A172 (cell line): Measurements from ENCODE around the gene CNOT4. TPM values are rescaled to one million over a fixed set of nuclear protein-coding genes. Genes with fewer than 3 reads are reported as not detected.
"Not testable (repeated sequence)": the region's sequence is repeated elsewhere in the genome, so short reads cannot be mapped to it uniquely, and the experiment has no call there.

Source experiments
- DNase-seq: peaks from one replicate; pipeline ENCODE4 v3.0.0-alpha.2; 2015; ENCODE audit warnings: low spot score
- total RNA-seq: library from RNA; depleted of rRNA; stranded (reverse); fragments of >200 nt; shearing (Covaris generic); gene quantifications from 2 replicates; pipeline ENCODE4 v1.2.3, GENCODE V29; 2014

CNOT4 gene
- total RNA-seq, 1 experiment from 2014 or later: 6.8 TPM

DNA sequence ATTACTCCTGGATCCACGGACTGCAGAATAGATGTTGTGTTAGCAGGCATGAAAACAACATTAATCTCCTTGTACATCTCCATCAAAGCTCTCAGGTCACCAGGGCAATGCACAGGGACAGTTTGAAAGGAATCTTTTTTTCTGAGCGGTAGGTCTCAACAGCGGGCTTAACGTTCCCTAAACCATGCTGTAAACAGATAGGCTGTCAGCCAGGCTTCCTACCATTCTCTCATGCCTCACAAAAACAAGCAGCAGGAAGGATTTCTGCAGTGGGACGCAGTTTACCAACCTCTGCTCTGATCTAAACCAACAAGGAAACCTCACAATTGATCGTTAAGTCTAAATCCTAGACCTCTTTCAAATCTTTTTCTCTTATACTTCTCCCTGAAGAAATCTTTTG is 50.8 kb downstream of the CNOT4 start:
- DNase-seq: no peak

DNA sequence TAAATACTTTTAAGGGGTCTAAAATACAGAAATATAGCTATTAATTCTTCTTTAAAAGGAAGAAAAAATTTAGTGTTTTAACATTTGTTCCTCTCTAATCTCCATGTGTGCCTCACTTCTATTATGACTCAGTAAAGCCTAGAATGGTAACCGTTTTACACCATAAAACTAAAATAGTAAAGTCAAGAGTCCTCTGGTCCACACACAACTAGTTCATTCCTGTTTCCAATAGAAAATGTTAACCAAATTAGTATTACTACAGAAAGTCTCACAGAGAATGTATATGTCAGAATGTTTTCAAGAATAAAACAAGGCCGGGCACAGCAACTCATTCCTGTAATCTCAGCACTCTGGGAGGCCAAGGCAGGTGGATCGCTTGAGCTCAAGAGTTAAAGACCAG is 55.8 kb downstream of the CNOT4 start:
- DNase-seq: no peak

DNA sequence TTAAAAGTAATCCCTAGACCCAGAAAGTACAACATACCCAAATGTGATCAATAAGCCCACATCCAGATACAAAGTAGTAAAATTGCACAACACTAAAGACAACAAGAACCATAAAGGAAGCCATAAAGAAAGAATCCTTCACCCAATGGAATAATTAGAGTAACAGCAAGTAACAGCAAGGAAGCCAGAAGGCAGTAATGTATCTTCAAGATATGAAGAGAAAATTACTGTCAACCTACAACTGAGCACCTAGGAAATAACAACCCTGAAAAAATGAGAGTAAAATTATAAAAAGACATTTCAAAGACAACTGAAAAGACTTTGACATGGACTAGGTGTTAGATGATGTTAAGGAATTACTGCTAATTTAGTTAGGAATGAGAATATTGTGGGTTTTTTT is 60.5 kb downstream of the CNOT4 start:
- no peak for DNase-seq

DNA sequence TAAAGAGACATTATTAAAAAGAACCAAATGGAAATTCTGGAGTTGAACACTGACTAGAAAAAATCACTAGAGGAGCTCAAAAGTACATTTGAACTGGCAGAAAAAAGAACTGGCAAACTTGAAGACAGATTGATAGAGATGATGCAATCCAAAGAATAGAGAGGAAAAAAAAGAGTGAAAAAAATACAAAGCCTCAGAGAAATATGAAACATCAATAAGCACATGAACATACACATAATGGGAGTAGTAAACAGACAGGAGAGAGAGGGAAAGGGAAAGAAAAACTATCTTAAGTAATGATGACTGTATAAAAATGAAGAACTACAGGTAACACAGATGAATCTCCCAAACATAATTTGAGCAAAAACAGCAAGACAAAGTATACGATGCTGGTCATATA is 61.1 kb downstream of the CNOT4 start:
- no peak for DNase-seq

DNA sequence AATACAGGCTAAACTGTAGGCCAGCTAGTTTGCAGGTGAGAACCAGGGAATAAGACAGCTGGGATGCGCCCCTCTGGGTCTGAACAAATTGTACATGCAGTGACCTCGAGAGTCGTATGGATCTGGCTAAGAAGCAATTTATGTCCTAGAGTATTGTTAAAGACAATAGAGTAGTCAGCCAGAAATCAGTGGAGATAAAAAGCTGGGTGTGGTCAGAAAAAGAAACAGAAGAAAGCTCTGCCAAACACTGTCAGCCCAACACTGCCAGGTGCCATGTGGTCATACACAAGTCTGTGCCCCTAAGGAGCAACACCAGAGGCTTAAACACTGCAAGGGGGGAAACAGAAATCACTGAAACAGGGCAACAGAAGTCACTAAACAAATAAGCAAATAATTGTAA is 62.2 kb downstream of the CNOT4 start:
- peak; percentile 3 for DNase-seq

DNA sequence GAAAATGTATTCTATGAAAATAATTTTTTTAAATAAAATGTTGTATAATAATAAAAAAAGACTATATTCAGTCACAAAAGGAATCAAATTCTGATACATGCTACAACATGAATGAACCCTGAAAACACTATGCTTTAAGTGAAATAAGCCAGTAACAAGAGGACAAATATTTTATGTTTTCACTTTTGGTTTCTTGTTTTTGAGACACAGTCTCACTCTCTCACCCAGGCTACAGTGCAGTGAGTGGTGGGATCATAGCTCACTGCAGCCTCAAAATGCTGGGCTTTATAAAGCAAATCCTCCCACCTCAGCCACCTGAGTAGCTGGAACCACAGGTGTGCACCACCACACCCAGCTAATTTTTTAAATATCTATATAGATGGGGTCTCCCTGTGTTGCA is 64.2 kb downstream of the CNOT4 start:
- no peak for DNase-seq

DNA sequence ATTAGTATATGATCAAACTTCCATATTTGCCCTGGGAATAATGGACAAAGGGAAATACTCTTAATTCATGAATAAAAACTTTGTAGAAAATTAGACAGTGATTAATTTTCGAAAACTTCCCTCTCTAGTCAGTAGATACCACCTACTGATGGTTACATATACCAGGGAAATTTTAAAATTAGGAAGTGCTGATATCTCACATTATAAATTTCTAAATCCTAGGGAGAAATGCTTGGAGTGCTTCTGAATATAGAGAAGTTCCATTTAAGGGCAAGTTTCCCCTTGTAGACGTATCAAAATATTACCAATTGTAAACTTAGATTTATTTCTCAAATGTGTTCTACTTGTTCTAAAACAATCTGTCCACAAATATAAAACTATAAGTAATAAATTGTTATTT is 64.6 kb downstream of the CNOT4 start:
- DNase-seq: not testable (repeated sequence)

DNA sequence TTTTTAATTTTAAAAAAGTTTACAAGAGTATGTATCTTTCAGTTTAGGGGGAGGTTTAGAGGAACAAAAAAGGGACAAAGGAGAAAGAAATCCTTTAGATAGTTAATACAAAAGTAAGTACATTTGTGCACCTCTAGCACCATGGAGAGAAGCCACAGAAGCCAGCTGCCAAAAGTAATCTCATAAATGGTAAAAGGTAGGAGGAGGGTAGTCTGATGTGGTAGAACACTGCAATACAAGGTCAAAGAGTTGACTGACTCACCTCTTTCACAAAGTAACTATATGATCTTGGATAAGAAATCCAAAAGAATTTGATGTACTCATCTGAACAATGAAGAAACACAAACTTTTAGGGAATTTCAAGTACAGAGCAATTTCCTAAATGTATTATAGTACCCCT is 68.1 kb downstream of the CNOT4 start:
- DNase-seq: peak; percentile 68

DNA sequence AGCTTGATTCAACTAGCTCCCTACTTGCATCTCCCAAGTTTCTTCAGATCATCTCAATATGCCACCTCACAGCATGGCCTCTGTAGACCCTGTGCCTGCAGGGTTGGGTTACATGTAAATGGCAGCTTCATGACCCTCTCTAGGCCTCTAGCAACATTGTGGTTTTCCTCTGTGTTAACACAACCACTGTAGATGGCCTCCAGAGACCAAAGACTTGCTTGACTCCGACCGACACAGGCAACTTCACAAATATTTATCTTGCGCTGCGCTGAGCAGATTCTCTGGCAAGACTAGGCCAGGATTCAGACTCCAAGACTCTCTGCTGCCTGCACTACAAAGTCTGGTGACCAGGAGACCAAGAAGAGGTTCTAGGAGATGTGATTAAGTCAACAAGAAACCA is 75.9 kb downstream of the CNOT4 start:
- DNase-seq: no peak

DNA sequence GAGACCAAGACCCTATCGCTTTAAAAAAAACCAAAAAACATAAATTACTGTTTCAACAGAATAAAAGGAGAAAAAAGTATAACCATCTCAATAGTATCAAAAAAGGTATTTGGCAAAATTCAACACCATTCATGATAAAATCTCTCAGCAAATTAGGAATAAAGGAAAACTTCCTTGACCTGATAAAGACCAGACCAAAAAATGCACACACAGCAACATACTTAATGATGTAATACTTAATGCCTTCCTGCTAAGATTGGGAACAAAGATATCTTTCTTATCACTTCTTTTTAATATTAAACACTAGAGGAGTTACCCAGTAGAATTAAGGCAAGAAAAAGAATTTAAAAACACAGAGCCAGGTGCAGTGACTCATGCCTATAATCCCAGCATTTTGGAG is 79.3 kb downstream of the CNOT4 start:
- DNase-seq: no peak

DNA sequence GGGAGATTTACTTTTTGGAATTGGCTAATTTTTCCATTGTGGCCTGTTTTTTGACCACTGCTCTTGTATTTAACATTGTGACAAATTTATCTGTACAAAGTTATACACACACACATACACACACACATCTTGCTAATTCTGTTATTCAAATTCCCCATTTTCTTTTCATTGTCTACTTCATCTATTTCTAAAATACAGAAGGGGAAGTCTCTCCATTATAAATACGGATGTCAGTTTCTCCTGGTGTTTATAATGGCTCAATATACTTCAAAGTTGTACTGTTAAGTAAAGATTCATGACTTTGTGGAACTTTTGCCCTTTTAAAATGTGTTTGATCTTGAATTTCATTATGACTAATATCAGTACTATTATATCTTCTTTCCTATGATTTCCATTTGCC is 81.0 kb downstream of the CNOT4 start:
- DNase-seq: no peak

DNA sequence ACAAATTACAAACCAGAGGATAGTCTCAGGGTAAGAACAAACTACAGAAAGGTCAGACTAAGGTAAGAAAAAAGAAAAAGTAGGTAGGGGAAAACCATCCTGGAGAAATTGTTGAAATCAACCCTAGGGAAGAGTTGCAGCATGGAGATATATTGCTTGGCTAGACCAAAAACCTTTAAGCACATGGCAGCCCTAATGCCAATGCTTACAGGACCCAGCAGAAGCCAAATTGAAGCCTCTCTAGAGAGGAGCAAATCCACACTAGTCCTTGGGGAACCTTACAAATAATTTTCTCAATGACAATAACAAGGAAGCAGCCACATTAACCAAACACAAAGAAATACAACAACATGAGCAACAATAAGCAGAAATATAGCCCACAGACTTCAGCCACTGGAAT is 81.9 kb downstream of the CNOT4 start:
- DNase-seq: no peak

DNA sequence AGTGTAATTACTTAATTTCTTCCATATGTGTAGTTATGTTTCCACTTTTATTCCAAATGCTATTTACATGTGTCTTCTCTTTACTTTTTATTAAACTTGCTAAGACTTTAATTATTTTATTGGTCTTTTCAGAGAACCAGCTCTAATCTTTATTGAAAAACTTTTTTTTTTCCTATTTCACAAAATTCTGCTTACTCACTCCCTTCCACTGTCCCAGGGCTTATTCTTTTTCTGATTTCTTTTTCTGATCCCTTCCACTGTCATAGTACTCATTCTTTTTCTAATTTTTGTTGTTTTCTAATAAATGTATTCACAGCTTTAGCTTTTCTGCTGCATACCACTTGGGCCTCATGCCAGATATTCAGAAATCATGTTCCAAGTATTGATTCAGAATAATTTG is 82.7 kb downstream of the CNOT4 start:
- no peak for DNase-seq

DNA sequence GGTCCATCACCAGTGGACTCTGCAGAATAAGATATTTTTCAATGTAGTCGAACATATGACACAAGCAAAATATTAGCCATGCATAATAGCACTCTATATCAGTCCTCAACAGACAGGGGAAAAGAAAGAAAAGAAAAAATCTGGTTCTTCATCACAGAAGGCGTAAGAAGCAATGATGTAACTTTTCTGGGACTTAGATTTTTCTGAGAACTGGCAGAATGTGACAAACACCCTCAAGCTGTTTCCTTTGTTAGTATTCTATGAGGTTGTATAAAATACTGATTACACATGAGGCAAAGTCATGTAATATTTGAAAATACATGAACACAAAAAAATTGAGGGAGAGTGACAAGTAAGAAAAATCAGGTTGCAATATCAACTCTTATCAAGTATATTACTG is 84.9 kb downstream of the CNOT4 start:
- DNase-seq: no peak

DNA sequence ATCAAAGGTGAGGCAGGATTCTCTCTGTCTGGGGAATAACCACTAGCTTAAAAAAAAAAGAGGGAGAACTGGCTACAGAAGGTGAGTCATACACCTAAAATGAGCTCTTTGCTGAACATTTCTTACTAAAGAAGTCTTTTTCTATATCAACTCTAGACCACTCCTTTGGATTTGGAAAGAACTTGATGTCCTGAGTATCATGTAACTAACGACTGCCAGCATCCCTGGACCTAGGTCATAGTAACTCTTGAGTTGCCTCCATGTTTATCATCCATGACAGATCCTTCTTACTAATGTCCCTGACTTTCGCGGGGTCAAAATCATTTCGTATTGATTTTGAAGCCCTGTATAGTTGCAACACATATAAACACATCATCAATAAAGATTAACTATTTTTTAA is 89.1 kb downstream of the CNOT4 start:
- DNase-seq: no peak

DNA sequence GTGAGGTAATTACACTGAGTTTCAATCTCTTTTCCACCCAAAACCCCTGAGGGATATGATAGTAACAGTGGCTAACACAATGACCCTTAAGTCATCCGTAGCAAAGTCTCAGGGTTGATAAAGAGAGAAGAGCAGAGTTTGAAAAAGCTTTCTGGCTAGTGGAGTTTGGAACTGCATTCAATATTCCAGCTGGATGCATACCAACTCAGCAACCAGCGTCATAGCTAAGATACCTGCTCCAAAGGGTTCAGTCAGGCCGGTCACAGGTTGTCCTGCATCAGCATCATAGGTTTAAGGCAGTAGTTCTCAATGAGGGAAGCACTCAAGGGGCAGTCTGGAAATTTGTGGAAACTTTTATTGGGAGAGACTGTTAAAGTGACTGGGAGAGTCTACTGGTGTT is 93.5 kb downstream of the CNOT4 start:
- DNase-seq: no peak

DNA sequence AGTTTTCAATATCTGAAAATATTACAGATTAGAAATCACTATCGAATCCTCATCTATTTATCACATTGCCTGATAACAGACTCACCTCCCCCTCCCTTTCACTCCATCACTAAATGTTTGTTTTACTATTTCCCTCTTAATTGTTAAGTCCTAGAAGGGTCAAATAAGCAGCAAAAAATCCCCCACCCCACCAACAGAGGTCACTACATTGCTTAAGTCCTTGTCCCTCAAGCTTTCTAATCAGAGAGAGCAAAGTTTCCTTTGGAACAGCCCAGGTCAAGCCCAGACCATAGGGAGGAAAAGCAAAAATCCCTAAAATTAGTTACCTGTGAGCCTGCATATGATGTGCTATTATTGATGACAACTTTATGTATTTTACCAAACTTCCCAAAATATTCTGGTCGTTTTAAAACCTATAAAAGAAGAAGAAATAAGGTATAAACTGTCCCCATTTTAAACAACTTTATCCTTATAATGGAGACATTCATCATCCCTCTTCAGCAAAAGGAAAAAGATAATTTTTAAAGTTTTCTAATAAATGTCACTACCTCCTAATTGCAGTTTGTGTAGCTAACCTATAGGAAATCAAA is 95.0 kb downstream of the CNOT4 start:
- peak; percentile 57 for DNase-seq

DNA sequence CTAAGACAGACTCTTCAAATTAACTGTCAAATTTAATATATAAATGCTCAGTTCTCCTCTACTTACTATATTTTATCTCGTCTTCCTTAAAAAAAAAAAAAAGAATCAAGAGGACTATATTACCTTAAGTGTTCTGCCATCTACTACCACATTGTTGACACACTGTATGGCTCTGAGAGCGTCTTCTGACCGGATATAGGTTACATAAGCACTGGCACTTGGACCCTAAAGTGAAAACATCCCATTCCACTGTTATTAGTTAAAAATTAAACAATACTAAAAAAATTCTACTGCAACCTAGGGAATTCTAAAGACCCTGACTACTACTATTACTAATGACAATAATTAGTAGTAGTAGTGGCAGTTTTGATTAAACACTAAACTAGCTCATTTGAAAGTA is 95.7 kb downstream of the CNOT4 start:
- DNase-seq: no peak

DNA sequence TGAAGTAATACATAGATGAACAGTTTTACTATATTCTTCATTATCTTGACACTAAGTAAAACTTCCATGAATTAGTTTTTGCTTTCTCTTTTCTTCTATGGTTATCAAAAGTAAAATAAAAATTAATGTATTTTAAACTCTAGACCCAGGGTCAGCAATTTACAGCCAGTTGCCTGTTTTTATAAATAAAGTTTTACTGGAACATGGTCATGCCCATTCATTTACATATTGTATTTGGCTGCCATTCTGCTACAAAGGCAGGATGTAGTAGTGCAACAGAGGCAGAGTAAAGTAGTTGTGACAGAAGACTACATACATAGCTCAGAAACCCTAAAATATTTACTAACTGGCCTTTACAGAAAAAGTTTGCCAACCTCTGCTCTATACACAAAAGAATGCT is 98.8 kb downstream of the CNOT4 start:
- DNase-seq: no peak

DNA sequence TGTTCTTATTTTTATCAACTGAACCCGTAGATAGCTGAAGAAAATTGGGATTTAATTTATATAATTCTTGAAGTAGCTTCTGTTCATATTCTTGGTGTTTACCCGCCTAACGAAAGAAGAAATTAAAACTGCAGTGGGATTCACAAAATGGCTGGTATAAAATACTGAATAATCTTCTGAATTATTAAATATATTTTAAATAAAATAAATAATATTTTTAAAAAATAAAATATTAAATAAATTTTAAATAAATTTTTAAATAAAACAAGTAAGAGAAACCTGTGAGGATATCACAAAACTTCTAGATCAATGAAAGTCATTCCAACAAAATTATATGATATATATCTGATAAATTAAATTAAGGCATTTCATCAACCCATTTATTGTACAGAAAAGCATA is 99.4 kb downstream of the CNOT4 start:
- DNase-seq: no peak

DNA sequence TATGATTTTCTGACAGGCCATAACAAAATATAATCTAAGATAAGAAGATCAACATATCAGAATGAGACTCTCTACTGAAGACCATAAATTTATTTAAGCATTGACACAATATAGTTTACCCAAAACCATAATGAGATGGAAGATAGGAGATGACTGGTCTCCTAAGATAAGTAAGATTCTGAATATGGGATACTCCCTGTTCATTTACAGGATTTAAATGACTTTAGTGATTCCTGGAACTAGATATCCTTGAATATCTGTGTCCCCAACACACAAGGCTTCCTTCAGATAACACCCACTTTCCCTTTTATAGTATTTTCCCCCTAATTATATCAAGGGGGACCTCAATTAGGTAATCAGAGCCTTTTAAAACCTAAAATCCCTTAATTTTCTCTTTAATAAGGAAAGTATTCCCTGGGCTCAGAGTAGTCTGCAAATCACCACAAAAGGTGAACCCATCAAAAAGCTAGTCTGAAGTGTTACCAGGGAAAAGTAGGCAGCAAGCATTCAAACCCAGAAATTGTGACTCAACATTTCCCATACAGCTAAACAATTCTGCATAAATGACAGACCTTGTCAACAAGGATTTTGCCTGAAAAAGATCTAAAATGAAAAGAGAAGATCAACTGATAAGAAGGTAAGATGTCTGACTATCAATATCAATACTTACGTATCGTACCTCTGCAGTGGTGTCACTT is 99.9 kb downstream of the CNOT4 start:
- no peak for DNase-seq

DNA sequence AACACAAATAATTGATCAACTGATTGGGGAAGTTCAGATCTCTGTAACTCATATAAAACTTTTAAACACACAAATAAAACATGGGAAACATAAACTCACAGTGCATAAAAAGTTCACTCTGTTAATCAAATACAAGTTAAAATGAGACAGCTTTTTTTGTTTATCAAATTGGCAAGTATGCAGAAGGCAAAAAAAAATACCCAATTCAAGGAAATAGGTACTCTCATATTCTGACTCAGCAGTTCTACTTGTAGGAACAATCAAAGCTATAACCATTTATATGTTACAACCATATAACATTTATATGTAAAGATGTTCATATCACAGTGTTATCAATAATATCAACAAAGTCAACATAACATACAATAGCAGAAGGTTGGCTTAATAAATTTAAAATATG is 102.0 kb downstream of the CNOT4 start:
- no peak for DNase-seq

DNA sequence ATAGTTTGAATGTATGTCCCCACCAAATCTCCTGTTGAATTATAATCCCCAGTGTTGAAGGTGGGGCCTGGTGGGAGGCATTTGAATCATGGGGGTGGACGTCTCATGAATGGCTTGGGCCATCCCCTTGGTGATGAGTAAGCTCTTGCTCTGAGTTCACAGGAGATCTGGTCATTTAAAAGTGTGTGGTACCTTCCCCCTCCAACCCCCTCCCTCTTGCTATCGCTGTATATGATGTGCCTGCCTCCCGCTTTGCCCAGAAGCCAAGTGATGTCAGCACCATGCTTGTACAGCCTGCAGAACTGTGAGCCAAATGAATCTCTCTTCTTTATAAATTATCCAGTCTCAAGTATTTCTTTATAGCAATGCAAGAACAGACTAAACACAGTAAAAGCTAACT is 103.0 kb downstream of the CNOT4 start:
- DNase-seq: no peak

DNA sequence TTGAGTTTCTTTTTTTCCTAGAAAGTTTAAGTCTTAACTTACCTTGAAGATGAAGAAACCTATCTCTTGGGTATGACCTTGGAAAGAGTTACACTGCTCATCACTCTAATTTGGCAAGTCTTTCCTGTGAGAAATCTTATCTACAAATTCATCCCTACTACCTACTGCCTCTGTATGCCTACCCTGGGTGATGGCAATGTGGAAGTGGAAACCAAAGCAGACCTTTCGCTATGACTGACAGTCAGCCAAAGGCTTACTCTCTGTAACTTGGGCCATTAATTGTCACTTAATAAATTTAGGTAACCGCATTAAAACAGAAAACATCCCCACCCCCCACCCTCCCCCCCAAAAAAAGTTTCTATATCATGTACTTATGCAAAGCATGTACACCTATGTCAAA is 103.9 kb downstream of the CNOT4 start:
- DNase-seq: no peak
